ENCODE data around the gene ADGRG3.

GRCh38 chr16:57675741-57676551, 7.8 kb downstream of the ADGRG3 start:
- TF ChIP-seq CTCF (conservative IDR thresholded peaks at IDR 0.05): no peak
- no peak for TF ChIP-seq EZH2 (IDR thresholded peaks at IDR 0.05; ENCODE audit: low read depth)

Data from PC-9 (cell line).